ENCODE measurements around the gene HIPK1.

- TF ChIP-seq ZNF274 (IDR thresholded peaks at IDR 0.05; ENCODE audit: low read depth, low read length) (no peak), YY1 (IDR thresholded peaks at IDR 0.05; ENCODE audit: insufficient read depth, insufficient read length) (no peak)
Measured at GRCh38 chr1:113942527-113942926, 13.4 kb downstream of the HIPK1 start.
